Type B pancreatic cell (in vitro differentiated cells): ENCODE measurements around the gene AATK. TPM values are rescaled to one million over a fixed set of nuclear protein-coding genes. Genes with fewer than 3 reads are reported as not detected.

Experiments used
- DNase-seq: peaks from one replicate; pipeline ENCODE4 v3.0.0; 2021; ENCODE audit warnings: mixed read lengths; ENCODE audit not compliant: unreplicated experiment; ENCODE audit errors: extremely low spot score
- H3K27ac Mint-ChIP-seq: 2 replicates; pipeline ENCODE4 v1.8.0; 2021; ENCODE audit warnings: mild to moderate bottlenecking, mixed read lengths
- H3K27me3 Mint-ChIP-seq: 2 replicates; pipeline ENCODE4 v1.8.0; 2021; ENCODE audit warnings: mixed read lengths
- H3K36me3 Mint-ChIP-seq: 2 replicates; pipeline ENCODE4 v1.8.0; 2021; ENCODE audit warnings: mixed read lengths
- H3K4me1 Mint-ChIP-seq: one replicate; pipeline ENCODE4 v1.8.0; 2021; ENCODE audit warnings: mixed read lengths; ENCODE audit not compliant: unreplicated experiment
- H3K4me3 Mint-ChIP-seq: 2 replicates; pipeline ENCODE4 v1.8.0; 2021; ENCODE audit warnings: mild to moderate bottlenecking, mixed read lengths
- H3K9me3 Mint-ChIP-seq: 2 replicates; pipeline ENCODE4 v1.8.0; 2021; ENCODE audit warnings: mixed read lengths
- CTCF ChIP-seq: fragments of 200-600 bp; sonication (generic); conservative IDR thresholded peaks from 2 replicates; pipeline ENCODE4 v1.5.0; 2021; ENCODE audit warnings: antibody characterized with exemption, mild to moderate bottlenecking
- total RNA-seq: library from RNA; stranded (reverse); gene quantifications from 2 replicates; pipeline ENCODE4 v1.2.1, GENCODE V29; 2021; ENCODE audit warnings: low replicate concordance

AATK gene
- total RNA-seq, 1 donor from 2014 or later: 6.4 TPM

- no peak overlapping the region for H3K4me3 Mint-ChIP-seq
- no peaks in the 10 kb centered on the region for H3K4me1 Mint-ChIP-seq
- H3K27ac Mint-ChIP-seq: no peak overlapping the region
- peak; percentile 80 for TF ChIP-seq CTCF
- no peaks in the 10 kb centered on the region for H3K9me3 Mint-ChIP-seq
- DNase-seq: no peak
- no peaks in the 10 kb centered on the region for H3K27me3 Mint-ChIP-seq
- H3K36me3 Mint-ChIP-seq: no peaks in the 10 kb centered on the region
Observed at GRCh38 chr17:81142301-81143199, 23.5 kb downstream of the AATK start.

- H3K4me3 Mint-ChIP-seq: no peak overlapping the region
- H3K9me3 Mint-ChIP-seq: no peaks in the 10 kb centered on the region
- H3K27ac Mint-ChIP-seq: no peak overlapping the region
- DNase-seq: no peak
- no peaks in the 10 kb centered on the region for H3K36me3 Mint-ChIP-seq
- H3K4me1 Mint-ChIP-seq: no peaks in the 10 kb centered on the region
- no peaks in the 10 kb centered on the region for H3K27me3 Mint-ChIP-seq
- no peak for TF ChIP-seq CTCF
Observed at GRCh38 chr17:81140695-81141094, 25.3 kb downstream of the AATK start.

- no peak for DNase-seq
- Mint-ChIP-seq H3K9me3 (no peaks in the 10 kb centered on the region), H3K4me1 (no peaks in the 10 kb centered on the region), H3K36me3 (no peaks in the 10 kb centered on the region), H3K27me3 (no peaks in the 10 kb centered on the region), H3K27ac (no peak overlapping the region), H3K4me3 (no peak overlapping the region)
- no peak for TF ChIP-seq CTCF
Observed at GRCh38 chr17:81140018-81140417, 26.0 kb downstream of the AATK start.

GRCh38 chr17:81139428-81139827 lies 26.6 kb downstream of the AATK start:
- Mint-ChIP-seq H3K9me3 (no peaks in the 10 kb centered on the region), H3K36me3 (no peaks in the 10 kb centered on the region), H3K4me1 (no peaks in the 10 kb centered on the region), H3K27me3 (no peaks in the 10 kb centered on the region), H3K4me3 (no peak overlapping the region), H3K27ac (peak overlapping the region; percentile 58)
- no peak for TF ChIP-seq CTCF
- no peak for DNase-seq

GRCh38 chr17:81138500-81138899 lies 27.5 kb downstream of the AATK start:
- no peaks in the 10 kb centered on the region for H3K27me3 Mint-ChIP-seq
- no peaks in the 10 kb centered on the region for H3K4me1 Mint-ChIP-seq
- peak overlapping the region; percentile 58 for H3K27ac Mint-ChIP-seq
- DNase-seq: no peak
- no peaks in the 10 kb centered on the region for H3K9me3 Mint-ChIP-seq
- no peak for TF ChIP-seq CTCF
- H3K36me3 Mint-ChIP-seq: no peaks in the 10 kb centered on the region
- no peak overlapping the region for H3K4me3 Mint-ChIP-seq
